SK-N-SH treated with all-trans-retinoic acid at 6 μM for 48 hours (cell line): Measurements from ENCODE around the gene MT1G.

Source experiments
- ATAC-seq: fragments of 200-7000 bp; cut with Tn5 transposase; 3 replicates; pipeline ENCODE4 v1.9.1; 2020; ENCODE audit warnings: mild to moderate bottlenecking, moderate library complexity
- ARNTL ChIP-seq: fragments of 450-650 bp; formaldehyde crosslinking; IDR thresholded peaks from 2 replicates; pipeline ENCODE4 v1.5.0; 2020; ENCODE audit warnings: low read depth, mild to moderate bottlenecking, moderate library complexity, borderline replicate concordance
- BACH2 ChIP-seq: fragments of 250-450 bp; sonication (Bioruptor Pico); IDR thresholded peaks from 2 replicates; pipeline ENCODE4 v1.9.0; 2021; ENCODE audit warnings: mild to moderate bottlenecking, borderline replicate concordance
- CSDC2 ChIP-seq: fragments of 250-450 bp; sonication (Bioruptor Pico); IDR thresholded peaks from 2 replicates; pipeline ENCODE4 v1.5.0; 2020; ENCODE audit warnings: mild to moderate bottlenecking, moderate library complexity
- ESRRG ChIP-seq: fragments of 250-450 bp; sonication (Bioruptor Pico); IDR thresholded peaks from 2 replicates; pipeline ENCODE4 v1.6.1; 2021; ENCODE audit warnings: mild to moderate bottlenecking
- GLIS3 ChIP-seq: fragments of 250-450 bp; sonication (Bioruptor Pico); IDR thresholded peaks from 2 replicates; pipeline ENCODE4 v1.5.0; 2020; ENCODE audit warnings: mild to moderate bottlenecking, moderate library complexity
- OSR1 ChIP-seq: fragments of 250-450 bp; sonication (Bioruptor Pico); IDR thresholded peaks from 2 replicates; pipeline ENCODE4 v1.8.0; 2022; ENCODE audit warnings: moderate library complexity, mild to moderate bottlenecking, inconsistent platforms
- PPARA ChIP-seq: fragments of 250-450 bp; sonication (Bioruptor Pico); IDR thresholded peaks from 2 replicates; pipeline ENCODE4 v1.5.0; 2020; ENCODE audit warnings: mild to moderate bottlenecking, borderline replicate concordance
- RARB ChIP-seq: fragments of 250-450 bp; sonication (Bioruptor Pico); IDR thresholded peaks from 2 replicates; pipeline ENCODE4 v1.8.0; 2021; ENCODE audit warnings: mild to moderate bottlenecking, moderate library complexity
- SNAI2 ChIP-seq: fragments of 250-450 bp; sonication (Bioruptor Pico); IDR thresholded peaks from 2 replicates; pipeline ENCODE4 v1.5.0; 2020; ENCODE audit warnings: mild to moderate bottlenecking, moderate library complexity
- TCF4 ChIP-seq: fragments of 250-450 bp; sonication (Bioruptor Pico); IDR thresholded peaks from 2 replicates; pipeline ENCODE4 v1.8.0; 2021; ENCODE audit warnings: mild to moderate bottlenecking, moderate library complexity, borderline replicate concordance
- TOX ChIP-seq: fragments of 250-450 bp; sonication (Bioruptor Pico); IDR thresholded peaks from 2 replicates; pipeline ENCODE4 v1.8.0; 2021; ENCODE audit warnings: mild to moderate bottlenecking, moderate library complexity, borderline replicate concordance
- ZC3H10 ChIP-seq: fragments of 250-450 bp; sonication (Bioruptor Pico); IDR thresholded peaks from 2 replicates; pipeline ENCODE4 v1.5.1; 2021; ENCODE audit warnings: mild to moderate bottlenecking, moderate library complexity
- ZFP3 ChIP-seq: fragments of 250-450 bp; sonication (Bioruptor Pico); IDR thresholded peaks from 2 replicates; pipeline ENCODE4 v1.5.0; 2020; ENCODE audit warnings: mild to moderate bottlenecking, moderate library complexity
- ZFP30 ChIP-seq: fragments of 450-650 bp; formaldehyde crosslinking; IDR thresholded peaks from 2 replicates; pipeline ENCODE4 v1.5.0; 2022; ENCODE audit warnings: mild to moderate bottlenecking, moderate library complexity
- ZNF565 ChIP-seq: fragments of 450-650 bp; formaldehyde crosslinking; conservative IDR thresholded peaks from 2 replicates; pipeline ENCODE4 v1.5.0; 2020; ENCODE audit warnings: low read depth, mild to moderate bottlenecking, moderate library complexity
- ZNF70 ChIP-seq: fragments of 450-650 bp; formaldehyde crosslinking; IDR thresholded peaks from 2 replicates; pipeline ENCODE4 v1.5.0; 2020; ENCODE audit warnings: mild to moderate bottlenecking, moderate library complexity
- ZNF8 ChIP-seq: fragments of 450-650 bp; formaldehyde crosslinking; IDR thresholded peaks from 2 replicates; pipeline ENCODE4 v1.5.0; 2020; ENCODE audit warnings: mild to moderate bottlenecking, moderate library complexity
- TF ChIP-seq, protein P1 (sequence below): fragments of 250-450 bp; sonication (Bioruptor Pico); IDR thresholded peaks from 2 replicates; pipeline ENCODE4 v1.5.1; 2021; ENCODE audit warnings: mild to moderate bottlenecking, moderate library complexity
- TF ChIP-seq, protein P2 (sequence below): fragments of 250-450 bp; sonication (Bioruptor Pico); IDR thresholded peaks from 2 replicates; pipeline ENCODE4 v1.8.0; 2020; ENCODE audit warnings: mild to moderate bottlenecking, moderate library complexity, borderline replicate concordance
- TF ChIP-seq, protein P3 (sequence below): fragments of 250-450 bp; sonication (Bioruptor Pico); IDR thresholded peaks from 2 replicates; pipeline ENCODE4 v1.5.0; 2020; ENCODE audit warnings: mild to moderate bottlenecking, moderate library complexity
- TF ChIP-seq, protein P4 (sequence below): fragments of 250-450 bp; sonication (Bioruptor Pico); IDR thresholded peaks from 2 replicates; pipeline ENCODE4 v1.8.0; 2021; ENCODE audit warnings: low read depth, mild to moderate bottlenecking, moderate library complexity, borderline replicate concordance

MT1G gene

DNA sequence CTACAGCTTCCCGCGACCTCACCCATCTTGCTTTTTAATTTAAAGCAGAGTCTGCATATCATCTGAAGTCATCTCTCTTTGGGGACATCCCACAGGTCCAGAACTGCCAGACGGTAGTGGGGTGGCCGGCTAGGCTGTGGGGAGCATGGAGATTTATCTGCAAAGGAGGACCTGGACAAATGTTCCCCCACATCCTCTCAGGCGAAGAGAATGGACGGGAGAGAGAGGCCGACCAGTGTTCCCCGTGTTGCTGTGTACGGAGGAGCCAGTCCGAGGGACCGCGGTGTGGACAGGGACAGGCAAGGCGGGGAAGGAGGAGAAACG, 36.1 kb downstream of the MT1G start (continued):
- TF ChIP-seq, protein P1, sequence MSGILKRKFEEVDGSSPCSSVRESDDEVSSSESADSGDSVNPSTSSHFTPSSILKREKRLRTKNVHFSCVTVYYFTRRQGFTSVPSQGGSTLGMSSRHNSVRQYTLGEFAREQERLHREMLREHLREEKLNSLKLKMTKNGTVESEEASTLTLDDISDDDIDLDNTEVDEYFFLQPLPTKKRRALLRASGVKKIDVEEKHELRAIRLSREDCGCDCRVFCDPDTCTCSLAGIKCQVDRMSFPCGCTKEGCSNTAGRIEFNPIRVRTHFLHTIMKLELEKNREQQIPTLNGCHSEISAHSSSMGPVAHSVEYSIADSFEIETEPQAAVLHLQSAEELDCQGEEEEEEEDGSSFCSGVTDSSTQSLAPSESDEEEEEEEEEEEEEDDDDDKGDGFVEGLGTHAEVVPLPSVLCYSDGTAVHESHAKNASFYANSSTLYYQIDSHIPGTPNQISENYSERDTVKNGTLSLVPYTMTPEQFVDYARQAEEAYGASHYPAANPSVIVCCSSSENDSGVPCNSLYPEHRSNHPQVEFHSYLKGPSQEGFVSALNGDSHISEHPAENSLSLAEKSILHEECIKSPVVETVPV = no peak
- TF ChIP-seq ZNF565 (CRISPR knock-in tag) (no peak), RARB (CRISPR knock-in tag) (no peak), BACH2 (CRISPR knock-in tag) (no peak), OSR1 (CRISPR knock-in tag) (no peak), ZC3H10 (no peak)

DNA sequence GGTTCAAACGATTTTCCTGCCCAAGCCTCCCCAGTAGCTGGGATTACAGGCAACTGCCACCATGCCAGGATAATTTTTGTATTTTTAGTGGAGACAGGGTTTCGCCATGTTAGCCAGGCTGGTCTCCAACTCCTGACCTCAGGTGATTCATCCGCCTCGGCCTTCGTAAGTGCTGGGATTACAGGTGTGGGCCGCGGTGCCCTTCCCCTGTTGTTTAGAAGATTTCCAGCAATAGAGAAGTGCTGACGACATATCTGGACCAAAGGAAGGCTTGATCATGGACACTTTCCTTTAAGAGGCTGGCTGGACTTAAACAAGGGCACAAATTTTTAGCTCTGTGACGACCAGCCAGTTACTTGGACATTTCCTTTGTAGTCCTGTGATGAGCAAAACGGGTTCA, 36.7 kb downstream of the MT1G start:
- TF ChIP-seq, protein P2, sequence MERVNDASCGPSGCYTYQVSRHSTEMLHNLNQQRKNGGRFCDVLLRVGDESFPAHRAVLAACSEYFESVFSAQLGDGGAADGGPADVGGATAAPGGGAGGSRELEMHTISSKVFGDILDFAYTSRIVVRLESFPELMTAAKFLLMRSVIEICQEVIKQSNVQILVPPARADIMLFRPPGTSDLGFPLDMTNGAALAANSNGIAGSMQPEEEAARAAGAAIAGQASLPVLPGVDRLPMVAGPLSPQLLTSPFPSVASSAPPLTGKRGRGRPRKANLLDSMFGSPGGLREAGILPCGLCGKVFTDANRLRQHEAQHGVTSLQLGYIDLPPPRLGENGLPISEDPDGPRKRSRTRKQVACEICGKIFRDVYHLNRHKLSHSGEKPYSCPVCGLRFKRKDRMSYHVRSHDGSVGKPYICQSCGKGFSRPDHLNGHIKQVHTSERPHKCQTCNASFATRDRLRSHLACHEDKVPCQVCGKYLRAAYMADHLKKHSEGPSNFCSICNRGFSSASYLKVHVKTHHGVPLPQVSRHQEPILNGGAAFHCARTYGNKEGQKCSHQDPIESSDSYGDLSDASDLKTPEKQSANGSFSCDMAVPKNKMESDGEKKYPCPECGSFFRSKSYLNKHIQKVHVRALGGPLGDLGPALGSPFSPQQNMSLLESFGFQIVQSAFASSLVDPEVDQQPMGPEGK (CRISPR knock-in tag) = no peak
- ATAC-seq = no peak

DNA sequence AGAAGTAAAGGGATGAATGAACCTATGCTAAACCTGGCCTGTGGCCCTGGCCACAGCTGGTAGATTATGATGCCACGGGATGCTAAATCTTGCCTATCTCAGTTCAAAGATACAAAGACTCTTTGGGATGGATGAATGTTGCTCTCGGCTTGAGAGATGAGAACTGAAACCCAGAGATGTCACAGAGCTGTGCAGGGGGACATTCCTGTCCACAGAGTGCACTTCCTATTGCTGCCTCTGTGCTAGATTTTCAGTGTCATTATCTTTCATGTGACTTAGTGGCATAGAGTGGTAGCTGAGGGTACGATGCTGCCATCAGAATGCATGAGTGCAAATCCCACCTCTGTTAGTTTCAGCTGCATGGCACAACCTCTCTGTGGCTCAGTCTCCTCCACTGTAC, 37.7 kb downstream of the MT1G start:
- ATAC-seq = no peak
- TF ChIP-seq ZNF70 (CRISPR knock-in tag) (no peak), RARB (CRISPR knock-in tag) (no peak), ZFP30 (no peak)

DNA sequence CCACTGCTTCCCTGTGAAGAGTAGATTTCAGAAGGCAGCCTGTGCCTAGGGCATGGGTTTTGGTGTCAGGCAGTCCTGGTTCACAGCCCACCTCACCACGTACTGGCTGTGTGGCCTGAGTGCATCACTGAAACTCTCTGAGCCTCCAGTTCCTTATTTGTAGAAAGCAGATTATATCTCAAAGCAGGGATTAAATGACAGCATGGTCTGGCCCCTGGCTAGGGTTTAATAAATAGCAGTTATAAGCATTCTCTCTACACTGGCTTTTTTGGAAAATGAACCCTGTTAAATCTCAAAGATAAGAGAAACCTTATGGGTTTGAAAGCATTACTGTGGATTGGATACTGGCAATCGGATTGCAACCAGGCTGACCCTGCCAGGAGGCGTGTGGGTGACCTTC, 38.3 kb downstream of the MT1G start:
- no peak for ATAC-seq
- TF ChIP-seq CSDC2 = no peak
- TF ChIP-seq GLIS3 (CRISPR knock-in tag) = no peak
- TF ChIP-seq, protein P3, sequence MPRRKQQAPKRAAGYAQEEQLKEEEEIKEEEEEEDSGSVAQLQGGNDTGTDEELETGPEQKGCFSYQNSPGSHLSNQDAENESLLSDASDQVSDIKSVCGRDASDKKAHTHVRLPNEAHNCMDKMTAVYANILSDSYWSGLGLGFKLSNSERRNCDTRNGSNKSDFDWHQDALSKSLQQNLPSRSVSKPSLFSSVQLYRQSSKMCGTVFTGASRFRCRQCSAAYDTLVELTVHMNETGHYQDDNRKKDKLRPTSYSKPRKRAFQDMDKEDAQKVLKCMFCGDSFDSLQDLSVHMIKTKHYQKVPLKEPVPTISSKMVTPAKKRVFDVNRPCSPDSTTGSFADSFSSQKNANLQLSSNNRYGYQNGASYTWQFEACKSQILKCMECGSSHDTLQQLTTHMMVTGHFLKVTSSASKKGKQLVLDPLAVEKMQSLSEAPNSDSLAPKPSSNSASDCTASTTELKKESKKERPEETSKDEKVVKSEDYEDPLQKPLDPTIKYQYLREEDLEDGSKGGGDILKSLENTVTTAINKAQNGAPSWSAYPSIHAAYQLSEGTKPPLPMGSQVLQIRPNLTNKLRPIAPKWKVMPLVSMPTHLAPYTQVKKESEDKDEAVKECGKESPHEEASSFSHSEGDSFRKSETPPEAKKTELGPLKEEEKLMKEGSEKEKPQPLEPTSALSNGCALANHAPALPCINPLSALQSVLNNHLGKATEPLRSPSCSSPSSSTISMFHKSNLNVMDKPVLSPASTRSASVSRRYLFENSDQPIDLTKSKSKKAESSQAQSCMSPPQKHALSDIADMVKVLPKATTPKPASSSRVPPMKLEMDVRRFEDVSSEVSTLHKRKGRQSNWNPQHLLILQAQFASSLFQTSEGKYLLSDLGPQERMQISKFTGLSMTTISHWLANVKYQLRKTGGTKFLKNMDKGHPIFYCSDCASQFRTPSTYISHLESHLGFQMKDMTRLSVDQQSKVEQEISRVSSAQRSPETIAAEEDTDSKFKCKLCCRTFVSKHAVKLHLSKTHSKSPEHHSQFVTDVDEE (CRISPR knock-in tag) = no peak
- TF ChIP-seq TOX (CRISPR knock-in tag) = no peak
- TF ChIP-seq BACH2 (CRISPR knock-in tag) = no peak
- no peak for TF ChIP-seq PPARA (CRISPR knock-in tag)
- no peak for TF ChIP-seq TCF4 (CRISPR knock-in tag)
- TF ChIP-seq ESRRG = no peak
- no peak for TF ChIP-seq ZC3H10
- TF ChIP-seq ARNTL (CRISPR knock-in tag) = no peak
- no peak for TF ChIP-seq SNAI2 (CRISPR knock-in tag)
- TF ChIP-seq ZNF565 (CRISPR knock-in tag) = no peak

DNA sequence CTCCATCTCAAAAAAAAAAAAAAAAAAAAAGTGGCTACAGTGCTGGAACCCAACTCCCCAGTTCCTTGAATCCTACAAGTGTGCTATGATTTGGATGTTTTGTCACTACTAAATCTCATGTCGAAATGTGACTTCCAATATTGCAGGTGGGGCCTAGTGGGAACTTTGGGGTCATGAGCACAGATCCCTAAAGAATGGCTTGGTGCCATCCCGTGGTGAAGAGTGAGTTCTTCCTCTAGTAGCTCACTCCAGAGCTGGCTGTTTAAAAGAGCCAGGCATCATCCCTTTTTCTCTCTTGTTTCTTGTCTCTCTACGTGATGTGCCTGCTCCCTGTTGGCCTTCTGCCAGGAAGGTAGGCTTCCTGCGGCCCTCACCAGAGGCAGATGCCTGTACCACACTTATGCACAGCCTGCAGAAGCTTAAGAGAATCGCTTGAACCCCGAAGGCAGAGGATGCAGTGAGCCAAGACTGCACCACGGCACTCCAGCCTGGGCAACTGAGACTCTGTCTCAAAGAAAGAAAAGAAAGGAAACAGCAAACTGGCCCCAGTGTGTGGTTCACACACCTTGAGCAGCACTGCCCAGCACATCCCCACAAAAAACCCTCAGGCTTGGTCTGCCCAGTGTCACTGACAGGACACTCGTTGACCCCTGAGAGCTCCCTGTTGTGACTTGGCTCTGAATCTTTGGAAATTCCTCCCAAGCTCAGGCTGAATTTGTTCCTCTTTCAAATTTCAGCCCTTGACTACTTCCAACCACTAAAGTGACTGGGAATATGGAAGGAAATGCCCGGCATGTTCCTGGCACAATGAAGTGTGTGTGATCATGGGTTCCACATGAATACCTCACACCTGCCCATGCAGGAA, 39.1 kb downstream of the MT1G start:
- TF ChIP-seq TCF4 (CRISPR knock-in tag) (no peak), ZFP3 (CRISPR knock-in tag) (no peak), CSDC2 (no peak)
- ATAC-seq = no peak

DNA sequence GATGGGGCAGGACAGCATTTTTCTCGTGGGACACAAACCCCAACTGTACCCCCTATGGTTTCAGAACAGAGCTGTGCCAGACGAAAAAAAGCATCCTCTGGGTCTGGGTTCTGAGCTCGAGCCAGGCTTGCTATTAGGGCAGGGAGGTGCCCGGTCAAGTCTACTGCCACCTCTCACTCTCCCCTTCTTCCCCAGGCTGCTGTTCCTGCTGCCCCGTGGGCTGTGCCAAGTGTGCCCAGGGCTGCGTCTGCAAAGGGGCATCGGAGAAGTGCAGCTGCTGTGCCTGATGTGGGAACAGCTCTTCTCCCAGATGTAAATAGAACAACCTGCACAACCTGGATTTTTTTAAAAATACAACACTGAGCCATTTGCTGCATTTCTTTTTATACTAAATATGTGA, 41.2 kb downstream of the MT1G start:
- ATAC-seq = no peak
- TF ChIP-seq, protein P3 (CRISPR knock-in tag) = no peak
- no peak for TF ChIP-seq SNAI2 (CRISPR knock-in tag)
- no peak for TF ChIP-seq OSR1 (CRISPR knock-in tag)
- no peak for TF ChIP-seq ZFP30
- no peak for TF ChIP-seq ZFP3 (CRISPR knock-in tag)
- no peak for TF ChIP-seq RARB (CRISPR knock-in tag)
- no peak for TF ChIP-seq ARNTL (CRISPR knock-in tag)
- TF ChIP-seq TCF4 (CRISPR knock-in tag) = no peak
- TF ChIP-seq, protein P4, sequence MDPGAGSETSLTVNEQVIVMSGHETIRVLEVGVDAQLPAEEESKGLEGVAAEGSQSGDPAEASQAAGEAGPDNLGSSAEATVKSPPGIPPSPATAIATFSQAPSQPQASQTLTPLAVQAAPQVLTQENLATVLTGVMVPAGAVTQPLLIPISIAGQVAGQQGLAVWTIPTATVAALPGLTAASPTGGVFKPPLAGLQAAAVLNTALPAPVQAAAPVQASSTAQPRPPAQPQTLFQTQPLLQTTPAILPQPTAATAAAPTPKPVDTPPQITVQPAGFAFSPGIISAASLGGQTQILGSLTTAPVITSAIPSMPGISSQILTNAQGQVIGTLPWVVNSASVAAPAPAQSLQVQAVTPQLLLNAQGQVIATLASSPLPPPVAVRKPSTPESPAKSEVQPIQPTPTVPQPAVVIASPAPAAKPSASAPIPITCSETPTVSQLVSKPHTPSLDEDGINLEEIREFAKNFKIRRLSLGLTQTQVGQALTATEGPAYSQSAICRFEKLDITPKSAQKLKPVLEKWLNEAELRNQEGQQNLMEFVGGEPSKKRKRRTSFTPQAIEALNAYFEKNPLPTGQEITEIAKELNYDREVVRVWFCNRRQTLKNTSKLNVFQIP (CRISPR knock-in tag) = no peak
- TF ChIP-seq GLIS3 (CRISPR knock-in tag) = no peak
- TF ChIP-seq ESRRG = no peak
- no peak for TF ChIP-seq PPARA (CRISPR knock-in tag)
- no peak for TF ChIP-seq ZNF8 (CRISPR knock-in tag)
